ENCODE results near the gene FAM135A. TPM values are rescaled to one million over a fixed set of nuclear protein-coding genes. Genes with fewer than 3 reads are reported as not detected.
A peak's percentile ranks its signal among the peaks of the same experiment; 100 is the strongest.

Gene FAM135A
- total and polyA plus RNA-seq, 9 of the 15 experiments (the other 6 are each of a cell fraction or from before 2014, with no cell fraction given): 7.4 to 32.9 (median 19.2) TPM

GRCh38 chr6:70390067-70390466 is 23.2 kb upstream of the FAM135A start:
- Histone ChIP-seq H3K4me3 (no peak overlapping the region), H3K36me3 (ENCODE audit: control insufficient read depth, insufficient read depth, low read length) (no peaks in the 10 kb centered on the region), H2AFZ (ENCODE audit: low read depth, low read length) (peak overlapping the region; percentile 93), H3K4me1 (replicated peaks in 1 of 2; ENCODE audit: control insufficient read depth in 2 of 2, insufficient read depth in 2 of 2, low read length in 2 of 2) (peaks cover 2 to 25% of the 10 kb centered on the region in 2 experiments; a peak in 2 of 5 replicates), H4K20me1 (replicated peaks; ENCODE audit: control insufficient read depth, insufficient read depth, low read length) (no peaks in the 10 kb centered on the region), H3K9ac (ENCODE audit: insufficient read depth in 1 of 2, low read depth in 2 of 2, low read length in 2 of 2) (peak overlapping the region in 1 of 2 experiments; percentile 32; a peak in 2 of 4 replicates), H3K79me2 (ENCODE audit: control insufficient read depth, insufficient read depth, low read length) (peaks cover 3% of the 10 kb centered on the region), H3K9me1 (ENCODE audit: control insufficient read depth, insufficient read depth, low read length) (no peaks in the 10 kb centered on the region), H3K27ac (ENCODE audit: extremely low read depth, low read depth, low read length) (peak overlapping the region; percentile 8; the same call in 2 of the 3 replicates), H3K27me3 (ENCODE audit: control insufficient read depth in 2 of 2, insufficient read depth in 2 of 2, low read length in 2 of 2) (no peaks in the 10 kb centered on the region), H3K4me2 (ENCODE audit: insufficient read depth, low read length) (peak overlapping the region; percentile 40; the same call in 1 of the 2 replicates), H3K9me3 (replicated peaks; ENCODE audit: control insufficient read depth, insufficient read depth, low read depth, low read length) (peaks cover 2% of the 10 kb centered on the region; the same call in 1 of the 2 replicates)
- CTCF ChIA-PET (ENCODE audit: low intra/inter-chr PET ratio): no interaction called here
- WGBS (ENCODE audit: insufficient coverage, low coverage, missing lambda C conversion rate): 0% methylated on average over 1 of the region's 1 CpG
- DNase-seq (ENCODE audit: extremely low read depth in 1 of 4, low spot score in 3 of 4): peak in 1 of 4 experiments; percentile 38
- no peak for FAIRE-seq
- no TSS peak for BruUV-seq (replicated peaks)
- intact Hi-C loops (cut with micrococcal nuclease): loop anchor here (10.0 kb wide), 2 partner anchors 175 to 275 kb away; partner anchors contain the start of genes SDHAF4 and SMAP1
- in situ Hi-C loops (cut with MboI): no loop called here
- POLR2A ChIA-PET: interaction anchor here (1.1 to 1.9 kb wide), 3 partner anchors 8 to 23 kb away, joined by 5 to 10 read pairs (median 5); partner anchors contain the start of gene FAM135A
- no peak for ATAC-seq
- TF ChIP-seq ATF2 (CRISPR knock-in tag; IDR thresholded peaks at IDR 0.05) (no peak), BCOR (IDR thresholded peaks at IDR 0.05) (no peak), ZNF316 (IDR thresholded peaks at IDR 0.05) (no peak), KAT2B (IDR thresholded peaks at IDR 0.05; ENCODE audit: low read depth, low read length) (no peak), PML (IDR thresholded peaks at IDR 0.05; ENCODE audit: low read length) (no peak), NFYB (IDR thresholded peaks at IDR 0.05; ENCODE audit: extremely low read depth, insufficient read length) (no peak), ZFP36 (IDR thresholded peaks at IDR 0.05; ENCODE audit: low read depth, low read length, partially characterized antibody) (no peak), TCF3 (CRISPR knock-in tag; IDR thresholded peaks at IDR 0.05) (peak; percentile 65), U2AF2 (optimal IDR thresholded peaks at IDR 0.05; ENCODE audit: low read depth, low read length) (no peak), CBFA2T3 (IDR thresholded peaks at IDR 0.05) (peak; percentile 54), FOXO4 (CRISPR knock-in tag; IDR thresholded peaks at IDR 0.05) (no peak), ZNF785 (CRISPR knock-in tag; IDR thresholded peaks at IDR 0.05) (no peak), ZNF224 (CRISPR knock-in tag; IDR thresholded peaks at IDR 0.05) (no peak), IRF1 (CRISPR knock-in tag; IDR thresholded peaks at IDR 0.05; ENCODE audit: borderline replicate concordance) (no peak), GTF2E2 (tag; IDR thresholded peaks at IDR 0.05) (no peak), SMAD4 (CRISPR knock-in tag; conservative IDR thresholded peaks at IDR 0.05) (0 out of 2 replicates have a peak, but pooled peaks have one; percentile 25), ZNF311 (CRISPR knock-in tag; IDR thresholded peaks at IDR 0.05) (no peak), FOXK2 (conservative IDR thresholded peaks at IDR 0.05 in 1 of 2, IDR thresholded peaks at IDR 0.05 in 1 of 2; ENCODE audit: low read depth in 2 of 2) (peak in 1 of 2 experiments; percentile 42; a peak in 2 of 4 replicates)
- TF ChIP-seq, protein P1, sequence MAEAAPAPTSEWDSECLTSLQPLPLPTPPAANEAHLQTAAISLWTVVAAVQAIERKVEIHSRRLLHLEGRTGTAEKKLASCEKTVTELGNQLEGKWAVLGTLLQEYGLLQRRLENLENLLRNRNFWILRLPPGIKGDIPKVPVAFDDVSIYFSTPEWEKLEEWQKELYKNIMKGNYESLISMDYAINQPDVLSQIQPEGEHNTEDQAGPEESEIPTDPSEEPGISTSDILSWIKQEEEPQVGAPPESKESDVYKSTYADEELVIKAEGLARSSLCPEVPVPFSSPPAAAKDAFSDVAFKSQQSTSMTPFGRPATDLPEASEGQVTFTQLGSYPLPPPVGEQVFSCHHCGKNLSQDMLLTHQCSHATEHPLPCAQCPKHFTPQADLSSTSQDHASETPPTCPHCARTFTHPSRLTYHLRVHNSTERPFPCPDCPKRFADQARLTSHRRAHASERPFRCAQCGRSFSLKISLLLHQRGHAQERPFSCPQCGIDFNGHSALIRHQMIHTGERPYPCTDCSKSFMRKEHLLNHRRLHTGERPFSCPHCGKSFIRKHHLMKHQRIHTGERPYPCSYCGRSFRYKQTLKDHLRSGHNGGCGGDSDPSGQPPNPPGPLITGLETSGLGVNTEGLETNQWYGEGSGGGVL (CRISPR knock-in tag; IDR thresholded peaks at IDR 0.05): no peak
